Choroid plexus epithelial cell (primary cell): ENCODE measurements around the gene PEPD.

Experiments
- DNase-seq: peaks from one replicate; pipeline ENCODE4 v3.0.0-alpha.2; 2010; ENCODE audit warnings: low read depth
- H3K4me3 ChIP-seq: 2 replicates; pipeline ENCODE4 v1.5.1; 2011; ENCODE audit warnings: low read depth, mild to moderate bottlenecking, control low read depth, low read length, moderate library complexity
- TF ChIP-seq, protein P1 (sequence below): conservative IDR thresholded peaks from 2 replicates; pipeline ENCODE4 v1.5.1; 2011; ENCODE audit warnings: low read depth, mild to moderate bottlenecking, control low read depth, inconsistent platforms, low read length, moderate library complexity

Gene PEPD

DNA sequence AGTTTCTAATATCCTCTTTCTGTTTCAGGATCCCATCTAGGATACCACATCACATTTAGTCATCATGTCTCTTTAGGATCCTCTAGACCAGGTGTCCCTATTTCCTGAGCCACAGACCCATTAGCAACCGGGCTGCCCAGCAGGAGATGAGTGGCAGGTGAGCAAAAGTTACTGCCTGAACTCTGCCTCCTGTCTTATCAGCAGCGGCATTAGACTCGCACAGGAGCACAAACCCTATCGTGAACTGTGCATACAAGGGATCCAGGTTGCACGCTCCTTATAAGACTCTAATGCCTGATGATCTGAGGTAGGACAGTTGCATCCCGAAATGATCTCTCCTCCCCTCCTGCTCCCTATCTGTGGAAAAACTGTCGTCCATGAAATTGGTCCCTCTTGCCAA is 155.9 kb downstream of the PEPD start:
- TF ChIP-seq, protein P1, sequence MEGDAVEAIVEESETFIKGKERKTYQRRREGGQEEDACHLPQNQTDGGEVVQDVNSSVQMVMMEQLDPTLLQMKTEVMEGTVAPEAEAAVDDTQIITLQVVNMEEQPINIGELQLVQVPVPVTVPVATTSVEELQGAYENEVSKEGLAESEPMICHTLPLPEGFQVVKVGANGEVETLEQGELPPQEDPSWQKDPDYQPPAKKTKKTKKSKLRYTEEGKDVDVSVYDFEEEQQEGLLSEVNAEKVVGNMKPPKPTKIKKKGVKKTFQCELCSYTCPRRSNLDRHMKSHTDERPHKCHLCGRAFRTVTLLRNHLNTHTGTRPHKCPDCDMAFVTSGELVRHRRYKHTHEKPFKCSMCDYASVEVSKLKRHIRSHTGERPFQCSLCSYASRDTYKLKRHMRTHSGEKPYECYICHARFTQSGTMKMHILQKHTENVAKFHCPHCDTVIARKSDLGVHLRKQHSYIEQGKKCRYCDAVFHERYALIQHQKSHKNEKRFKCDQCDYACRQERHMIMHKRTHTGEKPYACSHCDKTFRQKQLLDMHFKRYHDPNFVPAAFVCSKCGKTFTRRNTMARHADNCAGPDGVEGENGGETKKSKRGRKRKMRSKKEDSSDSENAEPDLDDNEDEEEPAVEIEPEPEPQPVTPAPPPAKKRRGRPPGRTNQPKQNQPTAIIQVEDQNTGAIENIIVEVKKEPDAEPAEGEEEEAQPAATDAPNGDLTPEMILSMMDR: no peak
- no peak for DNase-seq
- no peak overlapping the region for H3K4me3 ChIP-seq

DNA sequence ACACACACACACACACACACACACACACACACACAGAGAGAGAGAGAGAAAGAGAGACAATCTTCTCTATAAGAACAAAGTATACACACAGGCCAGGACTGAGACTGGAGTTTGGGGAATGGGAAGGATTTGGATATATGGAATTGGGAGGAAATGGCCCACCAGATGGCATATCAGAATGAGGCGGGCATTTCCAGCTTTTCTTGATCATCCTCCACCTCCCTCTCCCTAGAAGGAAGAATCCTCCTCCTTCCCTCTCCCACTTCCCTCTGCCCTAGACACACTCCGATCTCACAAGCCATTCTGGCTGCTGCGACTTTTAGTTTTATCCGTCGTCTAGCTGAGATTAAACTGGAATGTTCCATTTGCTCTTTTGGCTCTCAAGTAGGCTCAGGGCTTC is 158.1 kb downstream of the PEPD start:
- TF ChIP-seq, protein P1: no peak
- DNase-seq: no peak
- no peak overlapping the region for H3K4me3 ChIP-seq

DNA sequence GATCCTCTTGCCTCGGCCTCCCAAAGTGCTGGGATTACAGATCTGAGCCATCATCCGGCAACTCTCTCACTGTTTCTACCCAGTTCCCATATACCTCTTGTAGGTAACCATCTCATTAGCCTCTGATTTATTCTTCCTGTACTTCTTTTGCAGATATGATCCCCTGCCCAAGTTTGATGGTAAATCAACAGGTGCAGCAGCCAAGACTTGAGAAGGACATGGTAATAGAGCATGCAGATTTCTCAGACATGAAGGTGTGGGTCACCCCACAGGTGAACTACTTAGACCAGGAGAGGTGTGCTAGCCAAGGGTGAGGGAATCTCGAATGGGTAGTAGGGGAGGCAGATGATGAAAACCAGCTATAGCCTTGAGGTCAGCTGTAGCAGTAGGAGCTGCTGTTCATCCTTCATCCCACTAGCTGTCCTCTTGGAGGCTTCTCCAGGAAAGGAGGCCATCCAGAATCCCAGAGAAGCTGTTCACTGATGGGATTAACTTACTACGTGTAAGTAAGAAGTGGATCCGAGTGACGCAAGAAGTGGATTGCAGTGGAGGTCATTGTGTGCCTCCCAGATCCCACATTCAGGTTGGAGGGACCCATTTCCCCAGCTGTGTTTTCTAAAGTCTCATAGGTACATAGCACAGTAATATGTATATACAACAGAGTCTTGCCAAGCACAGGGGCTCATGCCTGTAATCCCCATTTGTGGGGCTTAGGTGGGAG is 158.9 kb downstream of the PEPD start:
- TF ChIP-seq, protein P1: no peak
- no peak overlapping the region for H3K4me3 ChIP-seq
- DNase-seq: no peak

DNA sequence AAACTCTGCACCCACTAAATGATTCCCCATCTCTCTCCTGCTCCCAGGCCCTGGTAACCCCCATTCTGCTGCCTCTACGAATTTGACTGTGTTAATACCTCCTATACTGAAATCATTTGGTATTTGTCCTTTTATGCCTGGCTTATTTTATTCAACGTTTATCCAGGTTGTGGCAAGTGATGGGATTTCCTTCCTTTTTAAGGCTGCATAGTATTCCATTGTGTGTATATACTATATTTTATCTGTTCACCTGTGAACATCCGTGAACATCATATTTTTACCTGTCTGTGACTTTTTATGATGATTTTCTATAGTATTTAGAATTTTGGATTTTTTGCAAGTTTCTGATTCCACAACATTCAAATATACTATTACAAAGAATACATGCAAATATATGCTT is 162.0 kb downstream of the PEPD start:
- TF ChIP-seq, protein P1: no peak
- no peak for DNase-seq

DNA sequence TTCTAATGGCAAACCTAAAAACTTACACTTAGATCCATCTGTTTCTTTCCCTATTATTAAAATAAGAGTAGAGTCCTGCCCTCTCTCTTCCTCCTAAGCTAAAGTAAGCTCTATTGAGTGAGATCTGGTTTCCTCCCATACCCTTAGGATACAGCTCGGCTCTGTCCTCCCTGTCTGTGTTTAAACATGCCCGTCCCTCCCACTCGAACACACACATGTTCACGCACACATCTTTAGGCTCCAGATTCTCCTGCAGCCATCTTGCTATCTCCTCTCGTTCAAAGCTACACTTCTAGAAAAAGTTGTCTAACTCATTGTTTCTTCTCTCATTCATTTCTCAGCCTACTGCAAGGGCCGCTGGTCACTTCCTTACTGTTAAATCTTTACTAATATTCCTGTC is 163.2 kb downstream of the PEPD start:
- DNase-seq: no peak
- H3K4me3 ChIP-seq: no peak overlapping the region
- TF ChIP-seq, protein P1: no peak

More for the DNA sequence above, 162.0 kb downstream of the PEPD start:
- no peak overlapping the region for H3K4me3 ChIP-seq

DNA sequence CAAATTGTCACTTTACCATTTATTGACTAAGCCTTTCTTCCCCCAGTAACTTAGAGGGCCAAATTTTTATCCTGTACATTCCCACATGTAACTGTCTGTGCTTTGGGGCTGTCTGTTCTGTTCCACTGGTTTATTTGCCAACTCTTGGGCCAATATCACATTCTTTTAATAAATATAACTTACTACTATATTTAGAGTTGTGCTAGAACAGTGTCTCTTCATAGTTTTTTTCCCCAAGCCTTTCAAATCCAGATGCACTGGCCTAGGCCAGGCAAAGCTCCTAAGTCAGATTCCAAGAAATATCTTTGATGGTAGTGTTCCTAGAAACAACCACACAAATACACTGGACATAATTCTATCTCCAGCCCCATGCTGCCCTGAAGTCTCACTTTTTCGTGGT is 164.0 kb downstream of the PEPD start:
- DNase-seq: no peak
- TF ChIP-seq, protein P1: no peak
- no peak overlapping the region for H3K4me3 ChIP-seq

DNA sequence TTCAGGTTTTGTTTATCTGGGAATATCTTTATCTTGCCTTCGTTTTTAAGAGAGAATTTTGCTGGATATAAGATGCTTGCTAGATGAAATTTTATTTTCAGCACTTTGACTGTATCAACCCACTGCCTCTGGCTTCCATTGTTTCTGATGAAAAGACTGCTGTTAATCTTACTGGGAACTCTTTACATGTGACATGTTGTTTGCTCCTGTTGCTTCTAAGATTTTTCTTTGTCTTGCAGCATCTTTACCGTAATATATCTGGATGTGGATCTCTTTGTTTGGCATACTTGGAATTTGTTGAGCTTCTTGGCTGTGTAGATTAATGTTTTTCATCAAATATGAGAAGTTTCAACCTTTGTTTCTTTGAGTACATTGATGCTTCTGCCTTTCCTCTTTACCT is 166.1 kb downstream of the PEPD start:
- no peak for DNase-seq
- TF ChIP-seq, protein P1: no peak
- no peak overlapping the region for H3K4me3 ChIP-seq
